Stomach smooth muscle (tissue), 2 donors: ENCODE measurements around the gene SNX10.

Experiments used
- H3K27ac ChIP-seq: one replicate; pipeline ENCODE4 v1.7.0; 2013; ENCODE audit warnings: mild to moderate bottlenecking, low read length, inconsistent platforms
- H3K27me3 ChIP-seq, 2 donors: one replicate each; pipeline ENCODE4 v1.7.0; 2013; ENCODE audit warnings: low read length in 2 of 2; ENCODE audit not compliant: insufficient read depth in 2 of 2, control insufficient read depth in 1 of 2
- H3K36me3 ChIP-seq, 2 donors: one replicate each; pipeline ENCODE4 v1.7.0; 2013; ENCODE audit warnings: low read length in 2 of 2; ENCODE audit not compliant: control insufficient read depth in 2 of 2, insufficient read depth in 2 of 2
- H3K4me1 ChIP-seq: one replicate; pipeline ENCODE4 v1.7.0; 2013; ENCODE audit warnings: low read length; ENCODE audit not compliant: control insufficient read depth, insufficient read depth
- H3K4me3 ChIP-seq, 2 donors: one replicate each; pipeline ENCODE4 v1.7.0; 2013; ENCODE audit warnings: low read length in 2 of 2
- H3K9ac ChIP-seq, 2 donors: one replicate each; pipeline ENCODE4 v1.7.0; 2013; ENCODE audit warnings: low read length in 2 of 2, mild to moderate bottlenecking in 1 of 2
- H3K9me3 ChIP-seq, 2 donors: one replicate each; pipeline ENCODE4 v1.7.0; 2013; ENCODE audit warnings: low read length in 2 of 2; ENCODE audit not compliant: control insufficient read depth in 2 of 2
- donor health status: healthy.
- donor health status: Pancreatic carcinoma.

Gene SNX10

GRCh38 chr7:26317211-26317610 lies 25.5 kb downstream of the SNX10 start:
- Histone ChIP-seq H3K9me3 (no peaks in the 10 kb centered on the region), H3K9ac (no peak overlapping the region), H3K27me3 (no peaks in the 10 kb centered on the region), H3K27ac (no peak overlapping the region), H3K4me3 (no peak overlapping the region), H3K4me1 (no peaks in the 10 kb centered on the region), H3K36me3 (no peaks in the 10 kb centered on the region)

GRCh38 chr7:26318921-26319320 lies 27.3 kb downstream of the SNX10 start:
- Histone ChIP-seq H3K4me1 (no peaks in the 10 kb centered on the region), H3K27me3 (no peaks in the 10 kb centered on the region), H3K27ac (no peak overlapping the region), H3K9me3 (no peaks in the 10 kb centered on the region), H3K9ac (no peak overlapping the region), H3K36me3 (no peaks in the 10 kb centered on the region), H3K4me3 (no peak overlapping the region)

GRCh38 chr7:26319636-26320035 lies 28.0 kb downstream of the SNX10 start:
- Histone ChIP-seq H3K27ac (no peak overlapping the region), H3K9me3 (no peaks in the 10 kb centered on the region), H3K4me1 (no peaks in the 10 kb centered on the region), H3K27me3 (no peaks in the 10 kb centered on the region), H3K4me3 (no peak overlapping the region), H3K9ac (no peak overlapping the region), H3K36me3 (no peaks in the 10 kb centered on the region)

GRCh38 chr7:26320878-26321277 lies 29.2 kb downstream of the SNX10 start:
- Histone ChIP-seq H3K27me3 (no peaks in the 10 kb centered on the region), H3K4me1 (no peaks in the 10 kb centered on the region), H3K27ac (no peak overlapping the region), H3K9me3 (no peaks in the 10 kb centered on the region), H3K36me3 (no peaks in the 10 kb centered on the region), H3K4me3 (no peak overlapping the region), H3K9ac (no peak overlapping the region)

GRCh38 chr7:26321435-26321834 lies 29.8 kb downstream of the SNX10 start:
- Histone ChIP-seq H3K4me1 (no peaks in the 10 kb centered on the region), H3K36me3 (no peaks in the 10 kb centered on the region), H3K27ac (no peak overlapping the region), H3K9me3 (no peaks in the 10 kb centered on the region), H3K27me3 (no peaks in the 10 kb centered on the region), H3K4me3 (no peak overlapping the region), H3K9ac (no peak overlapping the region)

- H3K27ac ChIP-seq, result no peak overlapping the region
- H3K9ac ChIP-seq, result no peak overlapping the region
- peaks cover 2% of the 10 kb centered on the region for H3K4me1 ChIP-seq
- H3K9me3 ChIP-seq, result no peaks in the 10 kb centered on the region
- H3K36me3 ChIP-seq, result no peaks in the 10 kb centered on the region
- no peak overlapping the region for H3K4me3 ChIP-seq
- H3K27me3 ChIP-seq, result no peaks in the 10 kb centered on the region
These were observed 34.5 kb downstream of the SNX10 start for GRCh38 chr7:26326211-26326610.

GRCh38 chr7:26328498-26329390 lies 37.1 kb downstream of the SNX10 start:
- Histone ChIP-seq H3K27ac (no peak overlapping the region), H3K9ac (no peak overlapping the region), H3K9me3 (no peaks in the 10 kb centered on the region), H3K36me3 (no peaks in the 10 kb centered on the region), H3K27me3 (no peaks in the 10 kb centered on the region), H3K4me3 (no peak overlapping the region), H3K4me1 (peaks cover 2% of the 10 kb centered on the region)

GRCh38 chr7:26329520-26330255 lies 38.0 kb downstream of the SNX10 start:
- Histone ChIP-seq H3K4me3 (no peak overlapping the region), H3K27me3 (no peaks in the 10 kb centered on the region), H3K27ac (no peak overlapping the region), H3K9me3 (no peaks in the 10 kb centered on the region), H3K4me1 (peaks cover 2% of the 10 kb centered on the region), H3K9ac (no peak overlapping the region), H3K36me3 (no peaks in the 10 kb centered on the region)

GRCh38 chr7:26331113-26331512 lies 39.5 kb downstream of the SNX10 start:
- Histone ChIP-seq H3K4me3 (no peak overlapping the region), H3K27me3 (no peaks in the 10 kb centered on the region), H3K36me3 (no peaks in the 10 kb centered on the region), H3K9me3 (no peaks in the 10 kb centered on the region), H3K27ac (no peak overlapping the region), H3K9ac (no peak overlapping the region), H3K4me1 (peaks cover 2% of the 10 kb centered on the region)

- H3K4me1 ChIP-seq, result peaks cover 2% of the 10 kb centered on the region
- H3K9ac ChIP-seq, result no peak overlapping the region
- H3K27ac ChIP-seq, result no peak overlapping the region
- no peaks in the 10 kb centered on the region for H3K27me3 ChIP-seq
- no peaks in the 10 kb centered on the region for H3K36me3 ChIP-seq
- no peaks in the 10 kb centered on the region for H3K9me3 ChIP-seq
- no peak overlapping the region for H3K4me3 ChIP-seq
These were observed 40.1 kb downstream of the SNX10 start for GRCh38 chr7:26331789-26332188.

- Histone ChIP-seq H3K4me3 (no peak overlapping the region), H3K9ac (no peak overlapping the region), H3K9me3 (no peaks in the 10 kb centered on the region), H3K27ac (no peak overlapping the region), H3K4me1 (peaks cover 2% of the 10 kb centered on the region), H3K36me3 (no peaks in the 10 kb centered on the region), H3K27me3 (no peaks in the 10 kb centered on the region)
These were observed 41.0 kb downstream of the SNX10 start for GRCh38 chr7:26332698-26333097.
